ENCODE results near the gene CTU2. TPM values are rescaled to one million over a fixed set of nuclear protein-coding genes. Genes with fewer than 3 reads are reported as not detected.

The CTU2 gene
- total RNA-seq, 1 donor from 2014 or later: 20.7 TPM

DNA sequence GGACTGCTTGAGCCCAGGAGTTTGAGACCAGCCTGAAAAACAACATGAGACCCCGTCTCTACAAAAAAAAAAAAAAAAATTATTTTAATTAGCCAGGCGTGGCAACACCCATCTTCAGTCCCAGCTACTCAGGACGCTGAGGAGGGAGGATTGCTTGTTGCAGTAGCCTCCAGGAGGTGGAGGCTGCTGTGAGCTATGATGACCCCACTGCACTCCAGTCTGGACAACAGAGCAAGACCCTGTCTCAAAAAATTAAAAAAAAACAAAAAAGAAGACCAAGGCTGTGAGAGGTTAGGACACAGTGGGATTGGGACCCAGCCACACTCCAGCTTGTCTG, 18.7 kb upstream of the CTU2 start:
- no peak for DNase-seq (ENCODE audit: low spot score)
- no peaks in the 10 kb centered on the region for H3K9me3 Mint-ChIP-seq (ENCODE audit: low read depth)
- H3K27me3 Mint-ChIP-seq (ENCODE audit: low read depth): peaks cover 34% of the 10 kb centered on the region
- TF ChIP-seq, protein P1, sequence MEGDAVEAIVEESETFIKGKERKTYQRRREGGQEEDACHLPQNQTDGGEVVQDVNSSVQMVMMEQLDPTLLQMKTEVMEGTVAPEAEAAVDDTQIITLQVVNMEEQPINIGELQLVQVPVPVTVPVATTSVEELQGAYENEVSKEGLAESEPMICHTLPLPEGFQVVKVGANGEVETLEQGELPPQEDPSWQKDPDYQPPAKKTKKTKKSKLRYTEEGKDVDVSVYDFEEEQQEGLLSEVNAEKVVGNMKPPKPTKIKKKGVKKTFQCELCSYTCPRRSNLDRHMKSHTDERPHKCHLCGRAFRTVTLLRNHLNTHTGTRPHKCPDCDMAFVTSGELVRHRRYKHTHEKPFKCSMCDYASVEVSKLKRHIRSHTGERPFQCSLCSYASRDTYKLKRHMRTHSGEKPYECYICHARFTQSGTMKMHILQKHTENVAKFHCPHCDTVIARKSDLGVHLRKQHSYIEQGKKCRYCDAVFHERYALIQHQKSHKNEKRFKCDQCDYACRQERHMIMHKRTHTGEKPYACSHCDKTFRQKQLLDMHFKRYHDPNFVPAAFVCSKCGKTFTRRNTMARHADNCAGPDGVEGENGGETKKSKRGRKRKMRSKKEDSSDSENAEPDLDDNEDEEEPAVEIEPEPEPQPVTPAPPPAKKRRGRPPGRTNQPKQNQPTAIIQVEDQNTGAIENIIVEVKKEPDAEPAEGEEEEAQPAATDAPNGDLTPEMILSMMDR (IDR thresholded peaks at IDR 0.05): no peak
- H3K4me3 Mint-ChIP-seq (ENCODE audit: unreplicated experiment): no peak overlapping the region
- peaks cover 1% of the 10 kb centered on the region for H3K36me3 Mint-ChIP-seq (ENCODE audit: low read depth)
- peaks cover 2% of the 10 kb centered on the region for H3K4me1 Mint-ChIP-seq (ENCODE audit: low read depth)
- H3K27ac Mint-ChIP-seq (ENCODE audit: unreplicated experiment): no peak overlapping the region

DNA sequence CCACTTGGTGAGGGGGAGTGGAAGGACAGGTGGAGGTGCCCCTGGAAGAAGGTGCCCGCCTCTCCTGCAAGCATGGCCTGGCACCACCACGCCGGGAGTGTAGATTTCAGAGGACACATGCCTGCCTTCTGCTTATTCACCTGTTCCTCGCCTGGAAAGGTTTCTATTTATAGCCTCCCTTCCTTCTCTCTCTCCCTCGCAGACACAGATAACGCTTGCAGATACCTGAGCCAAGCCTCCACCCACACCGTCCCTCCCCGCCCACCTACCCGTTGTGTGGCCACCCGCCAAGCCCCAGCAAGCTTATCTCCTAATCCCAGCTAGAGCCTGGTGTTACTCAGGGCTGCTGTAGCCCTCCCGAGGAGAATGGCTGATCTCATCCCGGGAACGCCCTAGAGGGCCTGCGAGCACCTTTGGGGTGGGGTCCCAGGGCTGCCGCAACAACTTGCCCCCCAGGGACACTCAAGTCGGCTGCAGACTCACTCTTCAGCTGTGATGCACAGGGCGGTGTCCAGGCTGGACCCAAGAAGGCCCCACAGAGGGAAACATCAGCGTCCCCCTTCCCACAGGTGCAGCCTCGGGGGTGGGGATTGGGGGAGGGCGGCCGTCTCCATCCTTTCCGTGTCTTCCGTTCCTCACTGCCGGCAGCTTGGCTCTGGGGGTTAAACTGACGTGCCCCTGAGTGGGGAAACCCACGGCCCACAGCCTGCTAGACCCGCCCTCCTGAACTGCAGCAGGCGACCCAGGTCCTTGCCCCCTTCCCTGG, 18.1 kb upstream of the CTU2 start:
- no peaks in the 10 kb centered on the region for H3K9me3 Mint-ChIP-seq (ENCODE audit: low read depth)
- TF ChIP-seq, protein P1 (IDR thresholded peaks at IDR 0.05): no peak
- H3K4me1 Mint-ChIP-seq (ENCODE audit: low read depth): peaks cover 2% of the 10 kb centered on the region
- no peak overlapping the region for H3K4me3 Mint-ChIP-seq (ENCODE audit: unreplicated experiment)
- DNase-seq (ENCODE audit: low spot score): no peak
- H3K27me3 Mint-ChIP-seq (ENCODE audit: low read depth): peaks cover 32% of the 10 kb centered on the region
- peaks cover 1% of the 10 kb centered on the region for H3K36me3 Mint-ChIP-seq (ENCODE audit: low read depth)
- no peak overlapping the region for H3K27ac Mint-ChIP-seq (ENCODE audit: unreplicated experiment)

DNA sequence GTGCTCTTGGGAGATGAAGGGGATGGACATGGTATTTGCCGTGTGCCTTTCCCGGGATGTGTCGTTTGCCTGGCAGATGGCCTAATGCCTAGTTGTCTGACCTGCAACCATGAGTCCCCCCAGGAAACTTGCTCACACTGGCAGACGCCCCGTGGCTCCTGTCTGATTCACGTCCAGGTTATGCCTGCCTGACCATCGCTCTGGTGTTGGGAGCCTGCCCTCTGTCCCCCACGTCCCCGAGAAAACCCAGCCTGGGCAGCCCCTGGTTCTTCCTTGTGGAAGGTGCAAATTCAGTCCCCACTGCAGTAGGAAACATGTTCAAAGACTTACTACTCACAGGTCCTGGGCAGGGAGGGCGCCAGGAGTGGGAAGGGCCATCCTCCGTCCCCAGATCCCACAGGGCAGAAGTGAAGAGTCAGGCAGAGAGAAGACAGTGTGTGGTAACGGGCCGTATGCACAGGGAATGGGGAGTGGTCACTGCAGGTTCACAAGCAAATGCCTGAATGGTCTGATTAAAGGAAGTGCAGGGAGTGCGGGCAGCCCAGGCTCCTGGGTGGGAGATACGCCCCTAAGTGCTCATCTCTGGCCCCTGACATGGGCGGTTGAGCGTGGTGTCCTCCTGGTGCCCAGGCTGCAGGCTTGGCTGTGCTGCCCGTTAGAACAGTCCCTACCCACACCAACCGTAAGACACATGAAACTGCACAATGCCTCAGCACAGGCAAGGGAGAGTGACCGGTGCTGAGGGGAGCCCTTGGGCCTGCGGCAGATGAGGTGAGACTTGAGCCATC, 15.8 kb upstream of the CTU2 start:
- Mint-ChIP-seq H3K9me3 (ENCODE audit: low read depth) (no peaks in the 10 kb centered on the region), H3K4me1 (ENCODE audit: low read depth) (no peaks in the 10 kb centered on the region), H3K27ac (ENCODE audit: unreplicated experiment) (no peak overlapping the region), H3K36me3 (ENCODE audit: low read depth) (no peaks in the 10 kb centered on the region), H3K4me3 (ENCODE audit: unreplicated experiment) (no peak overlapping the region), H3K27me3 (ENCODE audit: low read depth) (peaks cover 18% of the 10 kb centered on the region)
- DNase-seq (ENCODE audit: low spot score): no peak
- TF ChIP-seq, protein P1 (IDR thresholded peaks at IDR 0.05): no peak

DNA sequence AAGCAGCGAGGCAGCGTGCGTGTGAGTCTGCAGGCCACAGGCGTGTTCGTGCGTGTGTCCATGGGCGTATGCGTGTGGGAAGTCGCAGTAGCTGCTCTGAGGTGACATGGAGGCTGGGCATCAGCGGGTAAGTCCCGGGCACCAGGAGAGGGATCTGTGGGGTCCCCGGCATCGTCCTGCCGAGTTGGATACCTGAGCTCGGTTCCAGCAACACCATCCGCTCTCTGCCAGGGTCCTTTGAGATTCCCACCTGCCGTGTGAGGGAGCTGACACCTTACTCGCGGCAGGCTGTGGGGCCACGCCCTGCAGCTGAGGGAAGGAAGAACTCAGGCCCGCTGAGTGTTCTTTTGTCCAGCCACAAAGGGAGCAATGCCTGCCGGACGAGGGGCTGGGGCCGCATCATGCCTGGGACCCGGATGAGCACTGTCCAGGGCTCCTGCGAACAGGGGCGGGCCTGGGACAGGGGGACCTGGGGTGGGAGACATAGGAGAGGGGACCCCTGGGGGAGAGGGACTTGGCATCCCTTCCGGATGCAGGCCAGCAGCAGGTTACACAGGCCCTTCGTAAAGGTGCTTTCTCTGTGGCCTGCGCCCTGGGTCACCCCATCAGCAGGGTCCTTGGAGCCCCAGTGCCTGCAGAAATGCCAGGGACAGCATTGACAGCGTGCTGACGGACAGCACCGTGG, 15.0 kb upstream of the CTU2 start:
- H3K4me3 Mint-ChIP-seq (ENCODE audit: unreplicated experiment): no peak overlapping the region
- no peak overlapping the region for H3K27ac Mint-ChIP-seq (ENCODE audit: unreplicated experiment)
- H3K9me3 Mint-ChIP-seq (ENCODE audit: low read depth): no peaks in the 10 kb centered on the region
- H3K36me3 Mint-ChIP-seq (ENCODE audit: low read depth): no peaks in the 10 kb centered on the region
- H3K27me3 Mint-ChIP-seq (ENCODE audit: low read depth): peaks cover 18% of the 10 kb centered on the region
- no peaks in the 10 kb centered on the region for H3K4me1 Mint-ChIP-seq (ENCODE audit: low read depth)
- TF ChIP-seq, protein P1 (IDR thresholded peaks at IDR 0.05): no peak
- no peak for DNase-seq (ENCODE audit: low spot score)

DNA sequence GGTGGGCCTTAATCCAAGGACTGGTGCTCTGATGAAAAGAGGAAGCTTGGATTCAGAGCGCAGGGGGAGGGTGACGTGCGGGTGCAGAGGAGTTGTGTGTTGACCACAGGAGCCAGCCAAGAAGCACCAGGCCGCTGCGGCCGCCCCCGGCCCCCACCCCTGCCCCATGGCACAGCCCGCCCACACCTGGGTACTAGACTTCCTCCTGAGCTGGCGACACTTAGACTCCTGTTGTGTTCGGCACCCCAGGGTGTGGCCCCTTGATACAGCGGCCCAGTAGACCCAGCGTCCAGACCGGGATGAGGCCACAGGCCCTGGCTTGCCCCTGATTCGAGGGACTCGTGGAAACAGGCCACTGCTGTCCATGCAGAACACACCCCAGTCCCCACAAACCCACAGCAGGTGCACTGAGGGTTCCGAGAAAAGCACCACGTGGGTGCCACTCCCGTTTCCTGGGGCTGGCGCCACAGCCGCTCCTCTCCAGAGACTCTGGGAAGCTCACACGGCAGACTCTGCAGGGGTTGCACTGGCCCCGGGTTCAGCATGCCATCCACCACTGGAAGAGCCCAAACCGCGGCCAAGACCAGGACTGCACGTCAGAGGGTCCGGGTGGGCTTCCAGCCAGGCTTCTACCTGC, 14.3 kb upstream of the CTU2 start:
- Mint-ChIP-seq H3K36me3 (ENCODE audit: low read depth) (no peaks in the 10 kb centered on the region), H3K27ac (ENCODE audit: unreplicated experiment) (no peak overlapping the region), H3K9me3 (ENCODE audit: low read depth) (no peaks in the 10 kb centered on the region), H3K27me3 (ENCODE audit: low read depth) (peaks cover 18% of the 10 kb centered on the region), H3K4me3 (ENCODE audit: unreplicated experiment) (no peak overlapping the region), H3K4me1 (ENCODE audit: low read depth) (no peaks in the 10 kb centered on the region)
- no peak for DNase-seq (ENCODE audit: low spot score)
- TF ChIP-seq, protein P1 (IDR thresholded peaks at IDR 0.05): no peak
